GM23248 (cell line): Measurements from ENCODE around the gene WDR93. TPM values are rescaled to one million over a fixed set of nuclear protein-coding genes. Genes with fewer than 3 reads are reported as not detected.

Experiments used
- DNase-seq: peaks from one replicate; pipeline ENCODE4 v3.0.0-alpha.2; 2015
- H2AFZ ChIP-seq: fragments of 200-600 bp; sonication (generic); 2 replicates; pipeline ENCODE4 v1.6.1; 2016; ENCODE audit warnings: antibody characterized with exemption
- H3F3A ChIP-seq: fragments of 200-600 bp; sonication (generic); 2 replicates; pipeline ENCODE4 v1.6.1; 2016; ENCODE audit warnings: mild to moderate bottlenecking, antibody characterized with exemption, mixed run types; ENCODE audit not compliant: insufficient read depth
- H3K27ac ChIP-seq: fragments of 200-600 bp; sonication (generic); 2 replicates; pipeline ENCODE4 v1.5.1; 2016; ENCODE audit warnings: mild to moderate bottlenecking
- H3K27me3 ChIP-seq: fragments of 200-600 bp; sonication (generic); replicated peaks from 2 replicates; pipeline ENCODE4 v1.6.1; 2016; ENCODE audit warnings: mild to moderate bottlenecking; ENCODE audit not compliant: insufficient read depth
- H3K36me3 ChIP-seq: fragments of 200-600 bp; sonication (generic); 2 replicates; pipeline ENCODE4 v1.6.1; 2016; ENCODE audit warnings: low read depth, mild to moderate bottlenecking
- H3K4me1 ChIP-seq: fragments of 200-600 bp; sonication (generic); 2 replicates; pipeline ENCODE4 v1.6.1; 2016; ENCODE audit warnings: mild to moderate bottlenecking; ENCODE audit not compliant: insufficient read depth
- H3K4me2 ChIP-seq: fragments of 200-600 bp; sonication (generic); one replicate; pipeline ENCODE4 v1.6.1; 2016; ENCODE audit warnings: mild to moderate bottlenecking; ENCODE audit not compliant: unreplicated experiment
- H3K4me3 ChIP-seq: fragments of 200-600 bp; sonication (generic); 2 replicates; pipeline ENCODE4 v1.5.1; 2016; ENCODE audit warnings: mild to moderate bottlenecking
- H3K79me2 ChIP-seq: fragments of 200-600 bp; sonication (generic); 2 replicates; pipeline ENCODE4 v1.6.1; 2016; ENCODE audit warnings: mild to moderate bottlenecking; ENCODE audit not compliant: insufficient read depth
- H3K9ac ChIP-seq: fragments of 200-600 bp; sonication (generic); 2 replicates; pipeline ENCODE4 v1.6.1; 2016; ENCODE audit warnings: mild to moderate bottlenecking
- H3K9me2 ChIP-seq: fragments of 200-600 bp; sonication (generic); 2 replicates; pipeline ENCODE4 v1.6.1; 2016; ENCODE audit warnings: mixed run types, mild to moderate bottlenecking, moderate library complexity; ENCODE audit not compliant: insufficient read depth
- H3K9me3 ChIP-seq: fragments of 200-600 bp; sonication (generic); one replicate; pipeline ENCODE4 v1.6.1; 2017; ENCODE audit warnings: low read depth
- H4K20me1 ChIP-seq: fragments of 200-600 bp; sonication (generic); 2 replicates; pipeline ENCODE4 v1.6.0; 2016; ENCODE audit not compliant: insufficient read depth
- EZH2 ChIP-seq: fragments of 200-600 bp; sonication (generic); IDR thresholded peaks from 2 replicates; pipeline ENCODE4 v1.6.1; 2018; ENCODE audit warnings: antibody characterized with exemption, mild to moderate bottlenecking; ENCODE audit not compliant: insufficient read depth, poor library complexity, severe bottlenecking
- EZH2phosphoT487 ChIP-seq: fragments of 200-600 bp; sonication (generic); IDR thresholded peaks from 2 replicates; pipeline ENCODE4 v1.6.1; 2018; ENCODE audit warnings: antibody characterized with exemption, moderate library complexity, mild to moderate bottlenecking, low read depth; ENCODE audit not compliant: insufficient read depth
- WGBS, 2 experiments: methylation state at CpG; one replicate each; pipeline ENCODE4 v1.1.6; 2015 to 2017; ENCODE audit warnings: low lambda C conversion rate in 2 of 2, low coverage in 1 of 2; ENCODE audit errors: missing lambda C conversion rate in 2 of 2; 5-methylcytosine and 5-hydroxymethylcytosine counted together
- in situ Hi-C: fragments of 300-500 bp; cut with MboI; formaldehyde crosslinking; loops from 2 replicates; pipeline ENCODE4 v1.15.0; 2020
- polyA plus RNA-seq: library from polyadenylated mRNA; unstranded; fragments of >200 nt; fragmentation: Nextera tagmentation; extraction: Ambion mirVana; gene quantifications from 2 replicates; pipeline ENCODE4 v1.2.1, GENCODE V29; 2016
- total RNA-seq: library from RNA; depleted of rRNA; stranded (reverse); fragments of >200 nt; shearing (Covaris generic); gene quantifications from 2 replicates; pipeline ENCODE4 v1.2.3, GENCODE V29; 2014; rRNA removed

The WDR93 gene
- total RNA-seq (not detected in 2 replicates), polyA plus RNA-seq (0.10 TPM in 1 of 2 replicates, not detected in the other)

DNA sequence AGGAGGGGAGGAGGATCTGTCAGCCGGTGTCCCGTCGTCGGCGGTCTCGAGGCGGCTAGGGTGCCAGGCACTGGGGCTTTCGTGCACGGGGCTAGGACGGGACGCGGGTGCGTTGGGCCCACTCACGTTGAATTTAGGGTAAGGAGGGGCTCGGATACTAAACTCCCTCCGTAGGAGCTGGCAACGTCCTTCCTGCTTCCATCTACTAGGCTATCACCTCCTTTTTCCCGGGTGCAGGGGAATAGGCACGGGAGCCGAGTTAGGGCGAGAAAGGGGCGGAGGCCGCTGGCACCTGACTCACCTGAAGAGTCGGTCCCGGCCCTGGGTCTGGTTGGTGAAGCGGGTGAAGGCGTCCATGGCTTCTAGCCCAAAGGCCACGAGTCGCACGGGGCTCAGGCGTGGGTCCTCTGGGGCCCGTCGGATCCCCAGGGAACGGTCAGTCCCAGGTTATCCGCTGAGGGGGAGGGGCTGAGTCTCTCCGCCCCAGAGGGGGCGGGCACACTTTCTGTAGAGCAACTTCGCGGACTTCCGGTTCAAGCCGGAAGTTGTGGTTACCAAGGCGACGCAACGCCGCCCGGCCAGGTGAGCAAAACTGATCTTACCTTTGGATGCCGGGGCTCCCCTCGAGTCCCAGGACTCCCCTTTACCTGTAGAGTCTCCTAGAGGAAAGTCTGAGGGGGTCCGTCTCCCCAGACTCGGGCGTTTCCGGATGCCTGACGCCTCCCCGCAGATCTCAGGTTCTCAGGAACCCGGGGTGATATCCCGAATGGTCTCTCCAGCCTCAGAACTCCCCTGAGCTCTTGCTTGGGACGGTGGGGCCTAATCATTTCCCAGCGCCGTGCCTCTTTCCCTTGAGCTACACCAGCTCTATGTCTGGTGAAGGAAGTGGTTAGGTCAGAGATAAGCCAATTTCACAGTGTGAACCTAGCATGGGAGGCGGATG lies at the start of gene WDR93, which contains the start of gene PEX11A:
TSS of gene WDR93 (plus strand) at position 536 of the 943 bp plus-strand sequence. CDS start 10,936 bp downstream, outside the sequence.
TSS of gene PEX11A (minus strand) at position 479 of the 943 bp plus-strand sequence. CDS start at position 357, 122 bp downstream.
- H3K9me3 ChIP-seq: no peaks in the 10 kb centered on the region
- no peaks in the 10 kb centered on the region for H3K27me3 ChIP-seq
- WGBS, 2 experiments: 2 to 4% methylated on average over 53 to 60 of the region's 60 CpGs
- in situ Hi-C loops: no loop called here
- no peak within 1 kb of the TSS for H3K27ac ChIP-seq
- peak within 1 kb of the TSS; percentile 87 for H3K4me2 ChIP-seq
- no peaks in the 10 kb centered on the region for H3K9me2 ChIP-seq
- no peaks in the 10 kb centered on the region for H4K20me1 ChIP-seq
- TF ChIP-seq EZH2phosphoT487 (no peak), EZH2 (no peak)
- H3K9ac ChIP-seq: peak within 1 kb of the TSS; percentile 74
- DNase-seq: peak; percentile 79
- peak within 1 kb of the TSS; percentile 99 for H2AFZ ChIP-seq
- no peaks in the 10 kb centered on the region for H3K36me3 ChIP-seq
- peak within 1 kb of the TSS; percentile 98 for H3K4me3 ChIP-seq
- peaks cover 6% of the 10 kb centered on the region; the same call in 1 of the 2 replicates for H3K4me1 ChIP-seq
- H3K79me2 ChIP-seq: no peaks in the 10 kb centered on the region
- H3F3A ChIP-seq: peaks cover 6% of the 10 kb centered on the region; the same call in 1 of the 2 replicates

DNA sequence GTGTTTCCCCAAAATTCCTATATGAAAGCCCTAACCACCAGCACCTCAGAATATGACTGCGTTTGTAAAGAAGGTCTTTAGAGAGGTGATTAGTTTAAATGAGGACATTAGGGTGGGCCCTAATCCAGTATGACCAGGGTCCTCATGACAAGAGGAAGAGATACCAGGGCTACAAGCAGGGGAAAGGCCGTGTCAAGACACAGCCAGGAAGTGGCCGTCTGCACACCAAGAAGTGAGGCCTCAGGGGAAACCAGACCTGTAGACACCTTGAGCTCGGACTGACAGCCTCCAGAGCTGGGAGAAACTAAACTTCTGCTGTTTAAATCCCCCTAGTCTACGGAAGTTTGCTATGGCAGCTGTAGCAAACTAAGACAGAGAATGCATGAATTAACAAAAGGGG lies 49.6 kb upstream of the WDR93 start:
- DNase-seq: no peak
- no peaks in the 10 kb centered on the region for H3K9me2 ChIP-seq
- H3K4me1 ChIP-seq: no peaks in the 10 kb centered on the region
- no peaks in the 10 kb centered on the region for H3K79me2 ChIP-seq
- H3K4me2 ChIP-seq: no peak overlapping the region
- no peak overlapping the region for H3K4me3 ChIP-seq
- H2AFZ ChIP-seq: no peak overlapping the region
- H3K27ac ChIP-seq: no peak overlapping the region
- TF ChIP-seq EZH2phosphoT487 (no peak), EZH2 (no peak)
- no peaks in the 10 kb centered on the region for H3K27me3 ChIP-seq
- no peak overlapping the region for H3K9ac ChIP-seq
- H3K9me3 ChIP-seq: no peaks in the 10 kb centered on the region
- no peaks in the 10 kb centered on the region for H4K20me1 ChIP-seq
- no peaks in the 10 kb centered on the region for H3F3A ChIP-seq
- 97 to 99% methylated on average over 5 of the region's 5 CpGs for WGBS, 2 experiments
- in situ Hi-C loops: no loop called here
- peaks cover 20% of the 10 kb centered on the region for H3K36me3 ChIP-seq

DNA sequence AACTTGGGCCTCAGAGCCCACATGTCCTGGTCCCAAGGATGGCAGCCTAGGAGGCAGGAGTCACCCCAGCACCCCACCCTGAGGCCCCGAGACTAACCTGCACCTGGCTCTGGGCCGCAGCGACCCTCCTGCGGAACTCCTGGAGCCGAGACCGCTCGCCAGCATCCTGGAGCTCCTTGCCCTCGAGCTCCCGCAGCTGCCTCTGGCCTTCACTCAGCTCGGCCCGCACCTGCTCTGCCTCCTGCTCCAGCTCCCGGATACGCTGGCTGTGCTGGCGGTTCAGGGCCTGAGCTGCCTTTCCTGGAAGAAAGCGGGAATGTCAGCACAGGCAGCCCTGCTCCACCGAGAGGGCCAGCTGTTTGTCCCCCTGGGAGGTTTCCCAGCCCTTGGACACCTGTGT lies 48.5 kb upstream of the WDR93 start:
- no peak for DNase-seq
- in situ Hi-C loops: no loop called here

DNA sequence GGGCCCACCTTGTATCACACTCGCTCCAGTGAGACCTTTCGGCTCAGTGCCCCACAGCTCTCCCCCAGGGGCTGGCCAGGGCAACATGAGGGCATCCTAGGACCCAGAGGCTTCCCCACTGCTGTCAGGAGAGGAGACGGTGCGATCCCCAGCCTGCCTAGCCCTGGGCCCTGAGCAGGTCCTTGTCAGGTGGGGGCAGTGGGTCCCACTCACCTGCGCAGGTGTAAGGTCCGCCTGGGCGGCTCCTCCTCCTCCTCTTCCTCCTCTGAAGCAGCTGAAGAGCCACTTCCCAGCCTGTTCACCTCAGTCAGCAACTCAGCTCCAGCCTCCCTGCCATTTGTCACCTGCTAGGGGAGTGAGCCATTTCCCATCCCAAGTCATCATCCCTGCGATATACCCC lies 44.9 kb upstream of the WDR93 start:
- Histone ChIP-seq H3K79me2 (peaks cover 7% of the 10 kb centered on the region), H3F3A (no peaks in the 10 kb centered on the region)

More for the DNA sequence above, 48.5 kb upstream of the WDR93 start:
- no peaks in the 10 kb centered on the region for H3K9me3 ChIP-seq
- no peaks in the 10 kb centered on the region for H3K79me2 ChIP-seq
- no peaks in the 10 kb centered on the region for H3K27me3 ChIP-seq
- no peaks in the 10 kb centered on the region for H3K4me1 ChIP-seq
- H3K4me2 ChIP-seq: no peak overlapping the region
- no peaks in the 10 kb centered on the region for H3K9me2 ChIP-seq
- no peak overlapping the region for H3K9ac ChIP-seq
- WGBS, 2 experiments: 96 to 97% methylated on average over 15 to 16 of the region's 16 CpGs
- no peaks in the 10 kb centered on the region for H4K20me1 ChIP-seq
- no peak overlapping the region for H3K4me3 ChIP-seq
- no peak overlapping the region for H3K27ac ChIP-seq
- TF ChIP-seq EZH2 (no peak), EZH2phosphoT487 (no peak)
- no peaks in the 10 kb centered on the region for H3F3A ChIP-seq
- no peak overlapping the region for H2AFZ ChIP-seq
- peaks cover 24% of the 10 kb centered on the region for H3K36me3 ChIP-seq

More for the DNA sequence above, 44.9 kb upstream of the WDR93 start:
- Histone ChIP-seq H4K20me1 (no peaks in the 10 kb centered on the region), H3K27me3 (no peaks in the 10 kb centered on the region), H3K4me1 (no peaks in the 10 kb centered on the region), H3K36me3 (peaks cover 19% of the 10 kb centered on the region), H3K9me2 (no peaks in the 10 kb centered on the region), H3K4me2 (no peak overlapping the region), H3K9ac (no peak overlapping the region), H3K4me3 (no peak overlapping the region), H3K9me3 (no peaks in the 10 kb centered on the region), H2AFZ (no peak overlapping the region), H3K27ac (no peak overlapping the region)
- TF ChIP-seq EZH2phosphoT487 (no peak), EZH2 (no peak)
- in situ Hi-C loops: no loop called here
- no peak for DNase-seq
- 83 to 91% methylated on average over 7 to 8 of the region's 8 CpGs for WGBS, 2 experiments
